Gastroesophageal sphincter (tissue), 3 donors: ENCODE measurements around the gene FOXO1.

Experiments used
- CTCF ChIP-seq, 4 experiments: fragments of 200-600 bp in 2 of 4; fragments of 450-650 bp in 2 of 4; sonication (generic) in 1 of 4; IDR thresholded peaks; one replicate each; pipeline ENCODE4 v1.5.1; 2017 to 2019; ENCODE audit warnings: antibody characterized with exemption in 4 of 4, mild to moderate bottlenecking in 2 of 4, moderate library complexity in 2 of 4
- EP300 ChIP-seq: sonication (generic); formaldehyde crosslinking; IDR thresholded peaks from one replicate; pipeline ENCODE4 v1.6.1; 2017; ENCODE audit warnings: antibody characterized with exemption, mild to moderate bottlenecking
- POLR2A ChIP-seq, 2 donors: fragments of 450-650 bp; IDR thresholded peaks; one replicate each; pipeline ENCODE4 v1.6.1; 2017; ENCODE audit warnings: antibody characterized with exemption in 2 of 2, mild to moderate bottlenecking in 2 of 2, moderate library complexity in 1 of 2
- POLR2AphosphoS5 ChIP-seq: sonication (generic); formaldehyde crosslinking; IDR thresholded peaks from one replicate; pipeline ENCODE4 v1.6.1; 2017; ENCODE audit warnings: antibody characterized with exemption

GRCh38 chr13:40670307-40670706 lies 3.9 kb upstream of the FOXO1 start:
- TF ChIP-seq CTCF (IDR thresholded peaks at IDR 0.05) = no peak
- no peak for TF ChIP-seq POLR2AphosphoS5
- TF ChIP-seq EP300 = no peak
- TF ChIP-seq POLR2A (IDR thresholded peaks at IDR 0.05) = no peak
